ENCODE data around the gene GPC4. TPM values are rescaled to one million over a fixed set of nuclear protein-coding genes. Genes with fewer than 3 reads are reported as not detected.

GPC4 gene
- total and polyA plus RNA-seq, 5 donors from 2014 or later, result not detected

- no peaks in the 10 kb centered on the region for H3K27me3 Mint-ChIP-seq
- no peaks in the 10 kb centered on the region for H3K36me3 ChIP-seq (ENCODE audit: control insufficient read depth, insufficient read depth, low read length)
- H3K9me3 Mint-ChIP-seq, result peaks cover 0 to 2% (median 0%) of the 10 kb centered on the region in 7 donors
- H3K27ac Mint-ChIP-seq, result no peak overlapping the region
- DNase-seq (no peak), ATAC-seq (ENCODE audit: low read depth in 2 of 2) (no peak)
- no peaks in the 10 kb centered on the region for H3K9me3 ChIP-seq (ENCODE audit: control insufficient read depth in 2 of 2, low read length in 2 of 2)
- H3K4me1 ChIP-seq (ENCODE audit: control insufficient read depth, insufficient read depth, low read length, poor library complexity, severe bottlenecking), result no peaks in the 10 kb centered on the region
- H3K4me3 ChIP-seq (ENCODE audit: low read depth, low read length), result no peak overlapping the region
- H3K27me3 ChIP-seq (ENCODE audit: control insufficient read depth, insufficient read depth, low read length), result no peaks in the 10 kb centered on the region
- no peak overlapping the region for H3K27ac ChIP-seq (ENCODE audit: insufficient read depth, low read length, poor library complexity, severe bottlenecking)
- H3K36me3 Mint-ChIP-seq, result no peaks in the 10 kb centered on the region
- no peak overlapping the region for H3K4me3 Mint-ChIP-seq
- H3K4me1 Mint-ChIP-seq, result no peaks in the 10 kb centered on the region
Observed at GRCh38 chrX:133364865-133365264, 50.4 kb downstream of the GPC4 start.

GRCh38 chrX:133364196-133364595, 51.1 kb downstream of the GPC4 start:
- no peaks in the 10 kb centered on the region for H3K27me3 Mint-ChIP-seq
- H3K4me3 Mint-ChIP-seq, result no peak overlapping the region
- DNase-seq (no peak), ATAC-seq (ENCODE audit: low read depth in 2 of 2) (no peak)
- H3K36me3 ChIP-seq (ENCODE audit: control insufficient read depth, insufficient read depth, low read length), result no peaks in the 10 kb centered on the region
- no peak overlapping the region for H3K27ac Mint-ChIP-seq
- H3K36me3 Mint-ChIP-seq, result no peaks in the 10 kb centered on the region
- no peaks in the 10 kb centered on the region for H3K9me3 ChIP-seq (ENCODE audit: control insufficient read depth in 2 of 2, low read length in 2 of 2)
- peaks cover 0 to 2% (median 0%) of the 10 kb centered on the region in 7 donors for H3K9me3 Mint-ChIP-seq
- H3K4me1 Mint-ChIP-seq, result no peaks in the 10 kb centered on the region
- no peaks in the 10 kb centered on the region for H3K27me3 ChIP-seq (ENCODE audit: control insufficient read depth, insufficient read depth, low read length)
- no peak overlapping the region for H3K4me3 ChIP-seq (ENCODE audit: low read depth, low read length)
- no peak overlapping the region for H3K27ac ChIP-seq (ENCODE audit: insufficient read depth, low read length, poor library complexity, severe bottlenecking)
- no peaks in the 10 kb centered on the region for H3K4me1 ChIP-seq (ENCODE audit: control insufficient read depth, insufficient read depth, low read length, poor library complexity, severe bottlenecking)

GRCh38 chrX:133362538-133362937, 52.8 kb downstream of the GPC4 start:
- peaks cover 0 to 4% (median 0%) of the 10 kb centered on the region in 7 donors for H3K9me3 Mint-ChIP-seq
- no peaks in the 10 kb centered on the region for H3K27me3 Mint-ChIP-seq

GRCh38 chrX:133359466-133359865, 55.8 kb downstream of the GPC4 start:
- Mint-ChIP-seq H3K27me3 (no peaks in the 10 kb centered on the region), H3K4me1 (no peaks in the 10 kb centered on the region), H3K36me3 (no peaks in the 10 kb centered on the region), H3K27ac (no peak overlapping the region), H3K4me3 (no peak overlapping the region), H3K9me3 (peaks cover 0 to 4% (median 0%) of the 10 kb centered on the region in 7 donors)
- DNase-seq, result no peak
- H3K4me3 ChIP-seq (ENCODE audit: low read depth, low read length), result no peak overlapping the region
- H3K27me3 ChIP-seq (ENCODE audit: control insufficient read depth, insufficient read depth, low read length), result no peaks in the 10 kb centered on the region
- H3K4me1 ChIP-seq (ENCODE audit: control insufficient read depth, insufficient read depth, low read length, poor library complexity, severe bottlenecking), result no peaks in the 10 kb centered on the region
- ATAC-seq (ENCODE audit: low read depth in 2 of 2), result no peak
- H3K36me3 ChIP-seq (ENCODE audit: control insufficient read depth, insufficient read depth, low read length), result no peaks in the 10 kb centered on the region
- no peak overlapping the region for H3K27ac ChIP-seq (ENCODE audit: insufficient read depth, low read length, poor library complexity, severe bottlenecking)
- H3K9me3 ChIP-seq (ENCODE audit: control insufficient read depth in 2 of 2, low read length in 2 of 2), result no peaks in the 10 kb centered on the region

More at GRCh38 chrX:133362538-133362937, 52.8 kb downstream of the GPC4 start:
- ATAC-seq (ENCODE audit: low read depth in 2 of 2) (no peak), DNase-seq (no peak)
- H3K4me3 Mint-ChIP-seq, result no peak overlapping the region
- no peaks in the 10 kb centered on the region for H3K36me3 Mint-ChIP-seq
- Histone ChIP-seq H3K4me3 (ENCODE audit: low read depth, low read length) (no peak overlapping the region), H3K27me3 (ENCODE audit: control insufficient read depth, insufficient read depth, low read length) (no peaks in the 10 kb centered on the region), H3K4me1 (ENCODE audit: control insufficient read depth, insufficient read depth, low read length, poor library complexity, severe bottlenecking) (no peaks in the 10 kb centered on the region), H3K27ac (ENCODE audit: insufficient read depth, low read length, poor library complexity, severe bottlenecking) (no peak overlapping the region), H3K9me3 (ENCODE audit: control insufficient read depth in 2 of 2, low read length in 2 of 2) (no peaks in the 10 kb centered on the region), H3K36me3 (ENCODE audit: control insufficient read depth, insufficient read depth, low read length) (no peaks in the 10 kb centered on the region)
- H3K27ac Mint-ChIP-seq, result no peak overlapping the region
- no peaks in the 10 kb centered on the region for H3K4me1 Mint-ChIP-seq

GRCh38 chrX:133353233-133353632, 62.1 kb downstream of the GPC4 start:
- no peak overlapping the region for H3K4me3 Mint-ChIP-seq
- DNase-seq (no peak), ATAC-seq (ENCODE audit: low read depth in 2 of 2) (no peak)
- no peak overlapping the region for H3K4me3 ChIP-seq (ENCODE audit: low read depth, low read length)
- H3K27me3 ChIP-seq (ENCODE audit: control insufficient read depth, insufficient read depth, low read length), result no peaks in the 10 kb centered on the region
- no peaks in the 10 kb centered on the region for H3K4me1 Mint-ChIP-seq
- H3K27me3 Mint-ChIP-seq, result no peaks in the 10 kb centered on the region
- H3K4me1 ChIP-seq (ENCODE audit: control insufficient read depth, insufficient read depth, low read length, poor library complexity, severe bottlenecking), result no peaks in the 10 kb centered on the region
- H3K36me3 ChIP-seq (ENCODE audit: control insufficient read depth, insufficient read depth, low read length), result no peaks in the 10 kb centered on the region
- H3K9me3 ChIP-seq (ENCODE audit: control insufficient read depth in 2 of 2, low read length in 2 of 2), result no peaks in the 10 kb centered on the region
- no peak overlapping the region for H3K27ac Mint-ChIP-seq
- H3K36me3 Mint-ChIP-seq, result no peaks in the 10 kb centered on the region
- no peak overlapping the region for H3K27ac ChIP-seq (ENCODE audit: insufficient read depth, low read length, poor library complexity, severe bottlenecking)
- H3K9me3 Mint-ChIP-seq, result no peaks in the 10 kb centered on the region

- DNase-seq (no peak), ATAC-seq (ENCODE audit: low read depth in 2 of 2) (no peak)
- no peak overlapping the region for H3K27ac Mint-ChIP-seq
- H3K36me3 Mint-ChIP-seq, result no peaks in the 10 kb centered on the region
- H3K27me3 Mint-ChIP-seq, result no peaks in the 10 kb centered on the region
- H3K27me3 ChIP-seq (ENCODE audit: control insufficient read depth, insufficient read depth, low read length), result no peaks in the 10 kb centered on the region
- H3K4me1 ChIP-seq (ENCODE audit: control insufficient read depth, insufficient read depth, low read length, poor library complexity, severe bottlenecking), result no peaks in the 10 kb centered on the region
- H3K9me3 ChIP-seq (ENCODE audit: control insufficient read depth in 2 of 2, low read length in 2 of 2), result no peaks in the 10 kb centered on the region
- no peak overlapping the region for H3K27ac ChIP-seq (ENCODE audit: insufficient read depth, low read length, poor library complexity, severe bottlenecking)
- no peak overlapping the region for H3K4me3 Mint-ChIP-seq
- no peaks in the 10 kb centered on the region for H3K9me3 Mint-ChIP-seq
- no peaks in the 10 kb centered on the region for H3K36me3 ChIP-seq (ENCODE audit: control insufficient read depth, insufficient read depth, low read length)
- H3K4me3 ChIP-seq (ENCODE audit: low read depth, low read length), result no peak overlapping the region
- no peaks in the 10 kb centered on the region for H3K4me1 Mint-ChIP-seq
Observed at GRCh38 chrX:133350751-133351150, 64.5 kb downstream of the GPC4 start.

GRCh38 chrX:133346026-133346425, 69.3 kb downstream of the GPC4 start:
- DNase-seq (no peak), ATAC-seq (ENCODE audit: low read depth in 2 of 2) (no peak)
- Mint-ChIP-seq H3K9me3 (peaks cover 0 to 1% (median 0%) of the 10 kb centered on the region in 7 donors), H3K4me3 (no peak overlapping the region), H3K36me3 (no peaks in the 10 kb centered on the region), H3K27me3 (no peaks in the 10 kb centered on the region), H3K27ac (no peak overlapping the region), H3K4me1 (no peaks in the 10 kb centered on the region)
- Histone ChIP-seq H3K4me3 (ENCODE audit: low read depth, low read length) (no peak overlapping the region), H3K4me1 (ENCODE audit: control insufficient read depth, insufficient read depth, low read length, poor library complexity, severe bottlenecking) (no peaks in the 10 kb centered on the region), H3K36me3 (ENCODE audit: control insufficient read depth, insufficient read depth, low read length) (no peaks in the 10 kb centered on the region), H3K9me3 (ENCODE audit: control insufficient read depth in 2 of 2, low read length in 2 of 2) (no peaks in the 10 kb centered on the region), H3K27ac (ENCODE audit: insufficient read depth, low read length, poor library complexity, severe bottlenecking) (no peak overlapping the region), H3K27me3 (ENCODE audit: control insufficient read depth, insufficient read depth, low read length) (no peaks in the 10 kb centered on the region)

- H3K27me3 ChIP-seq (ENCODE audit: control insufficient read depth, insufficient read depth, low read length), result no peaks in the 10 kb centered on the region
- H3K27me3 Mint-ChIP-seq, result no peaks in the 10 kb centered on the region
- ATAC-seq (ENCODE audit: low read depth in 2 of 2) (no peak), DNase-seq (no peak)
- H3K4me3 Mint-ChIP-seq, result no peak overlapping the region
- no peak overlapping the region for H3K27ac ChIP-seq (ENCODE audit: insufficient read depth, low read length, poor library complexity, severe bottlenecking)
- no peak overlapping the region for H3K4me3 ChIP-seq (ENCODE audit: low read depth, low read length)
- H3K36me3 ChIP-seq (ENCODE audit: control insufficient read depth, insufficient read depth, low read length), result no peaks in the 10 kb centered on the region
- no peaks in the 10 kb centered on the region for H3K4me1 ChIP-seq (ENCODE audit: control insufficient read depth, insufficient read depth, low read length, poor library complexity, severe bottlenecking)
- no peaks in the 10 kb centered on the region for H3K36me3 Mint-ChIP-seq
- H3K9me3 ChIP-seq (ENCODE audit: control insufficient read depth in 2 of 2, low read length in 2 of 2), result no peaks in the 10 kb centered on the region
- no peak overlapping the region for H3K27ac Mint-ChIP-seq
- no peaks in the 10 kb centered on the region for H3K4me1 Mint-ChIP-seq
- H3K9me3 Mint-ChIP-seq, result peaks cover 0 to 1% (median 0%) of the 10 kb centered on the region in 7 donors
Observed at GRCh38 chrX:133339566-133339965, 75.7 kb downstream of the GPC4 start.
